Posterior cingulate gyrus (tissue), 11 donors: Measurements from ENCODE around the gene BMP8B.
A peak's percentile ranks its signal among the peaks of the same experiment; 100 is the strongest.
"Not testable (repeated sequence)": the region's sequence is repeated elsewhere in the genome, so short reads cannot be mapped to it uniquely, and the experiment has no call there.

ENCODE experiments used
- DNase-seq, 10 donors: peaks; one replicate each; pipeline versions ENCODE4 v3.0.0 to v3.0.0-alpha.2; 2020 to 2021; ENCODE audit warnings: mixed read lengths in 3 of 10
- intact Hi-C: fragments of 100-400 bp; cut with DNase I; formaldehyde crosslinking; loops from one replicate; pipeline ENCODE4 v1.15.1; 2023

Gene BMP8B

GRCh38 chr1:39779821-39780220 lies 8.8 kb downstream of the BMP8B start:
- intact Hi-C loops, result no loop called here
- DNase-seq, result peak in 2 of 10 donors; percentile 29 to 43

GRCh38 chr1:39779137-39779536 lies 9.5 kb downstream of the BMP8B start:
- intact Hi-C loops, result no loop called here
- peak in 2 of 10 donors; percentile 51 to 55 for DNase-seq

GRCh38 chr1:39778463-39779099 lies 10.1 kb downstream of the BMP8B start:
- intact Hi-C loops, result not testable (repeated sequence)
- DNase-seq, result peak in 3 of 10 donors; percentile 9 to 43 (median 24)

- intact Hi-C loops, result not testable (repeated sequence)
- peak in 3 of 10 donors; percentile 50 to 63 (median 57) for DNase-seq
Measured at GRCh38 chr1:39777896-39778295, 10.8 kb downstream of the BMP8B start.

GRCh38 chr1:39777306-39777705 lies 11.4 kb downstream of the BMP8B start:
- intact Hi-C loops, result no loop called here
- DNase-seq, result peak in 2 of 10 donors; percentile 10 to 30

- DNase-seq, result no peak
- intact Hi-C loops, result no loop called here
Measured at GRCh38 chr1:39776886-39777285, 11.8 kb downstream of the BMP8B start.

- intact Hi-C loops, result no loop called here
- peak in 4 of 10 donors; percentile 26 to 85 (median 76) for DNase-seq
Measured at GRCh38 chr1:39776400-39776713, 12.3 kb downstream of the BMP8B start.

- peak in 2 of 10 donors; percentile 61 to 70 for DNase-seq
Measured at GRCh38 chr1:39775676-39776399, 12.8 kb downstream of the BMP8B start.

GRCh38 chr1:39775141-39775540 lies 13.5 kb downstream of the BMP8B start:
- peak in 2 of 10 donors; percentile 20 to 69 for DNase-seq
- intact Hi-C loops, result not testable (repeated sequence)

More at GRCh38 chr1:39775676-39776399, 12.8 kb downstream of the BMP8B start:
- intact Hi-C loops, result not testable (repeated sequence)

- DNase-seq, intact Hi-C loops: not testable (repeated sequence)
Measured at GRCh38 chr1:39773369-39773979, 15.2 kb downstream of the BMP8B start.

GRCh38 chr1:39771022-39771532 lies 17.6 kb downstream of the BMP8B start, which contains the start of gene OXCT2:
Gene OXCT2 (minus strand): TSS chr1:39771348. CDS start chr1:39771255, 93 bp downstream.
- DNase-seq, result peak in 1 of 10 donors; percentile 52
- intact Hi-C loops, result not testable (repeated sequence)

GRCh38 chr1:39770100-39771021 lies 18.3 kb downstream of the BMP8B start:
- intact Hi-C loops, DNase-seq: not testable (repeated sequence)

GRCh38 chr1:39769502-39769901 lies 19.2 kb downstream of the BMP8B start:
- DNase-seq, intact Hi-C loops: not testable (repeated sequence)

GRCh38 chr1:39766466-39766865 lies 22.2 kb downstream of the BMP8B start:
- intact Hi-C loops, DNase-seq: not testable (repeated sequence)

- DNase-seq, intact Hi-C loops: not testable (repeated sequence)
Measured at GRCh38 chr1:39764512-39764911, 24.2 kb downstream of the BMP8B start.

GRCh38 chr1:39763619-39764374 lies 24.9 kb downstream of the BMP8B start:
- intact Hi-C loops, result not testable (repeated sequence)
- DNase-seq, result peak in 1 of 10 donors; percentile 50

GRCh38 chr1:39762550-39763540 lies 25.8 kb downstream of the BMP8B start:
- intact Hi-C loops, result no loop called here

More at GRCh38 chr1:39762550-39763540, 25.8 kb downstream of the BMP8B start:
- peak in 1 of 10 donors; percentile 39 for DNase-seq
